Kasumi-1 (cell line): ENCODE data around the gene SLC6A11.

Experiments
- DNase-seq, 2 experiments: peaks; one replicate each; lab custom pipeline; 2025; lab: John Stamatoyannopoulos, UW

The SLC6A11 gene

GRCh38 chr3:10841100-10841499 lies 25.1 kb downstream of the SLC6A11 start:
- DNase-seq: no peak

GRCh38 chr3:10843378-10843777 lies 27.4 kb downstream of the SLC6A11 start:
- DNase-seq: no peak

GRCh38 chr3:10845001-10845761 lies 29.2 kb downstream of the SLC6A11 start:
- peak; percentile 91 to 92 for DNase-seq

GRCh38 chr3:10845839-10846656 lies 30.0 kb downstream of the SLC6A11 start:
- peak; percentile 39 to 83 for DNase-seq

- peak in 1 of 2 experiments; percentile 78 for DNase-seq
These were observed 30.6 kb downstream of the SLC6A11 start for GRCh38 chr3:10846657-10846975.

GRCh38 chr3:10848261-10848660 lies 32.2 kb downstream of the SLC6A11 start:
- DNase-seq: no peak

GRCh38 chr3:10852066-10852808 lies 36.2 kb downstream of the SLC6A11 start:
- DNase-seq: no peak

- no peak for DNase-seq
These were observed 39.2 kb downstream of the SLC6A11 start for GRCh38 chr3:10855083-10855870.

GRCh38 chr3:10855871-10856662 lies 40.0 kb downstream of the SLC6A11 start:
- no peak for DNase-seq

- DNase-seq: no peak
These were observed 41.2 kb downstream of the SLC6A11 start for GRCh38 chr3:10857235-10857634.

- no peak for DNase-seq
These were observed 42.1 kb downstream of the SLC6A11 start for GRCh38 chr3:10858091-10858490.

GRCh38 chr3:10867384-10867783 lies 51.4 kb downstream of the SLC6A11 start:
- DNase-seq: peak in 1 of 2 experiments; percentile 5

- no peak for DNase-seq
These were observed 53.4 kb downstream of the SLC6A11 start for GRCh38 chr3:10869460-10869859.

- DNase-seq: no peak
These were observed 54.3 kb downstream of the SLC6A11 start for GRCh38 chr3:10870296-10870695.

- DNase-seq: no peak
These were observed 57.4 kb downstream of the SLC6A11 start for GRCh38 chr3:10873415-10873814.

GRCh38 chr3:10875914-10876313 lies 59.9 kb downstream of the SLC6A11 start:
- DNase-seq: peak; percentile 62 to 69

- DNase-seq: peak in 1 of 2 experiments; percentile 2
These were observed 60.6 kb downstream of the SLC6A11 start for GRCh38 chr3:10876661-10877060.

- no peak for DNase-seq
These were observed 66.8 kb downstream of the SLC6A11 start for GRCh38 chr3:10882851-10883250.

- peak; percentile 10 to 28 for DNase-seq
These were observed 67.6 kb downstream of the SLC6A11 start for GRCh38 chr3:10883478-10884234.

- DNase-seq: no peak
These were observed 71.0 kb downstream of the SLC6A11 start for GRCh38 chr3:10887015-10887414.
